SU-DHL-6 (cell line): ENCODE measurements around the gene PPP3CA.
"Not testable (repeated sequence)": the region's sequence is repeated elsewhere in the genome, so short reads cannot be mapped to it uniquely, and the experiment has no call there.

Source experiments
- EZH2phosphoT487 ChIP-seq: fragments of 200-600 bp; sonication (generic), shearing (Covaris generic); conservative IDR thresholded peaks from 2 replicates; pipeline ENCODE4 v1.6.1; 2018; ENCODE audit warnings: mild to moderate bottlenecking, antibody characterized with exemption, low read length, moderate library complexity, mixed read lengths
- TF ChIP-seq, protein P1 (sequence below): fragments of 200-600 bp; sonication (generic); IDR thresholded peaks from one replicate; pipeline ENCODE4 v1.5.1; 2017; ENCODE audit warnings: antibody characterized with exemption, mild to moderate bottlenecking, low read length, moderate library complexity; ENCODE audit not compliant: insufficient read depth, poor library complexity, severe bottlenecking

DNA sequence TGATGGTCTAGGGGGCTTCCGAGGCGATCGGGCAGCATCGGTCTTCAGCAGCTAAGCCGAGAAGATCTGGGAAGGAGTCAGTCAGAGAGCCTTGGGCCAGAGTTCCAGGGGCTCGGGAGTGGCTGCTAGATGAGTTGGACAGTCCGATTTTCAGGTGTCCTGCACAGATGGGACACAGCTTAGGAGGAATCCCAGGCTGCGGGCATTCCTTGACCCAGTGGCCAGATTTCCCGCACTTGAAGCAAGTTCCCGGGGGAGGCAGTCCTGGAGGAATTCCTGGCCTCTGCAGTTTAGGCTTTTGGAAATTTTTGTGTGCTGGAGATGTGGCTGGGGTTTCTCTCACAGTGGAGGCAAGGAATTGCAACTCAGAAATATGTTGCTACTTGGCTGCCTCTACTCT is 352.3 kb downstream of the PPP3CA start:
- TF ChIP-seq, protein P1, sequence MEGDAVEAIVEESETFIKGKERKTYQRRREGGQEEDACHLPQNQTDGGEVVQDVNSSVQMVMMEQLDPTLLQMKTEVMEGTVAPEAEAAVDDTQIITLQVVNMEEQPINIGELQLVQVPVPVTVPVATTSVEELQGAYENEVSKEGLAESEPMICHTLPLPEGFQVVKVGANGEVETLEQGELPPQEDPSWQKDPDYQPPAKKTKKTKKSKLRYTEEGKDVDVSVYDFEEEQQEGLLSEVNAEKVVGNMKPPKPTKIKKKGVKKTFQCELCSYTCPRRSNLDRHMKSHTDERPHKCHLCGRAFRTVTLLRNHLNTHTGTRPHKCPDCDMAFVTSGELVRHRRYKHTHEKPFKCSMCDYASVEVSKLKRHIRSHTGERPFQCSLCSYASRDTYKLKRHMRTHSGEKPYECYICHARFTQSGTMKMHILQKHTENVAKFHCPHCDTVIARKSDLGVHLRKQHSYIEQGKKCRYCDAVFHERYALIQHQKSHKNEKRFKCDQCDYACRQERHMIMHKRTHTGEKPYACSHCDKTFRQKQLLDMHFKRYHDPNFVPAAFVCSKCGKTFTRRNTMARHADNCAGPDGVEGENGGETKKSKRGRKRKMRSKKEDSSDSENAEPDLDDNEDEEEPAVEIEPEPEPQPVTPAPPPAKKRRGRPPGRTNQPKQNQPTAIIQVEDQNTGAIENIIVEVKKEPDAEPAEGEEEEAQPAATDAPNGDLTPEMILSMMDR: not testable (repeated sequence)
- TF ChIP-seq EZH2phosphoT487: not testable (repeated sequence)
